Activated naive CD4-positive, alpha-beta T cell treated with anti-CD3 and anti-CD28 coated beads, Interleukin-2, amount 50 U/mL, for 72 hours (primary cell): Measurements from ENCODE around the gene WASF2. TPM values are rescaled to one million over a fixed set of nuclear protein-coding genes. Genes with fewer than 3 reads are reported as not detected.
"Not testable (repeated sequence)": the region's sequence is repeated elsewhere in the genome, so short reads cannot be mapped to it uniquely, and the experiment has no call there.

Experiments
- ATAC-seq, 2 donors: fragments of 150-1000 bp; cut with Tn5 transposase; 2 replicates each; pipeline ENCODE4 v1.10.0; 2021; ENCODE audit warnings: mild to moderate bottlenecking in 2 of 2, moderate library complexity in 2 of 2
- DNase-seq, 2 donors: peaks; one replicate each; pipeline ENCODE4 v3.0.0; 2021 to 2022; ENCODE audit warnings: low spot score in 2 of 2
- H3K27ac Mint-ChIP-seq, 2 donors: one replicate each; pipeline ENCODE4 v1.8.0; 2022; ENCODE audit warnings: mild to moderate bottlenecking in 2 of 2, mixed read lengths in 2 of 2
- H3K36me3 Mint-ChIP-seq, 2 donors: one replicate each; pipeline ENCODE4 v1.8.0; 2022; ENCODE audit warnings: mixed read lengths in 2 of 2
- H3K9me3 Mint-ChIP-seq, 2 donors: one replicate each; pipeline ENCODE4 v1.8.0; 2022; ENCODE audit warnings: mixed read lengths in 2 of 2
- total RNA-seq, 2 donors: library from RNA; stranded (reverse); gene quantifications; one replicate each; pipeline ENCODE4 v1.2.3, GENCODE V29; 2022

The WASF2 gene
- total RNA-seq, 2 donors from 2014 or later = 97.8 to 116 TPM

DNA sequence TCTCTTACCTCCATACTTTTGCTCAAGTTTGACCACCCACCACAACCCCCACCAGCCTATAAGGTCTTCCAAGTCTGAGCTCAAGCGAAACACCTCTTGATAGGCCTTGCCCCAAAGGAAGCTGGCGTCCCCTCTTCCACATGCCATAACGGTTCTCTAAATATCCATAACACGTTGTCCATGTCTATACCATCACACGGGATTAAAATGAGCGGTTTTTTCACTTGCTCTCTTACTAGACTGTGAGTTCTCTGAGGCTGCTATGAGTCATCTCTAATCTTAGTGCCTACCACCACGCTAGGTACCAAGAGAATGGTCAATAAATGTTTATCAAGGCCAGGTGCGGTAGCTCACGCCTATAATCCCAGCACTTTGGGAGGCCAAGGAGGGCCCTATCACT, 41.0 kb downstream of the WASF2 start:
- peaks cover 0 to 5% of the 10 kb centered on the region in 2 donors for H3K9me3 Mint-ChIP-seq
- ATAC-seq (peak; percentile 20 to 37), DNase-seq (no peak)
- peaks cover 0 to 21% of the 10 kb centered on the region in 2 donors for H3K36me3 Mint-ChIP-seq
- peak overlapping the region; percentile 69 to 72 for H3K27ac Mint-ChIP-seq

DNA sequence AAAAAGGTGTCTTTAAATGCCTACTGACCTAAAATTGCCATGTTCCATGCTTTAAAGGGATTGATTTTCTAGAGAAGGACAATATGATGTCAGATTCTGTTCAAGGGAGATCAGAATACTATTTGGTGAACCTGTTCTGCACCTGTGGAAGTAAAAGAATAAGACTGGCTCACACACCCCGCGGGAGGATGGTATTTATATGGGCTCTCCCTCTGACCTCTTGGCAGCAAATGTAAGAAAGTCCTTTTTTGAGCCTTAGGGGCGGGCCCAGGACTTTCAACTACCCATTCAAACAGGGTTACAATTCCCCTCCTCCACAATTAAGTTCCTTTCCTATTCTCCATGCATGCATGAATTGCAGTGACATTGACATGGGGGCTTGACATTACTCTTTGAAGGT, 42.1 kb downstream of the WASF2 start:
- DNase-seq = no peak
- Mint-ChIP-seq H3K9me3 (peaks cover 0 to 5% of the 10 kb centered on the region in 2 donors), H3K36me3 (peaks cover 0 to 21% of the 10 kb centered on the region in 2 donors), H3K27ac (peak overlapping the region in 1 of 2 donors; percentile 72)
- no peak for ATAC-seq

DNA sequence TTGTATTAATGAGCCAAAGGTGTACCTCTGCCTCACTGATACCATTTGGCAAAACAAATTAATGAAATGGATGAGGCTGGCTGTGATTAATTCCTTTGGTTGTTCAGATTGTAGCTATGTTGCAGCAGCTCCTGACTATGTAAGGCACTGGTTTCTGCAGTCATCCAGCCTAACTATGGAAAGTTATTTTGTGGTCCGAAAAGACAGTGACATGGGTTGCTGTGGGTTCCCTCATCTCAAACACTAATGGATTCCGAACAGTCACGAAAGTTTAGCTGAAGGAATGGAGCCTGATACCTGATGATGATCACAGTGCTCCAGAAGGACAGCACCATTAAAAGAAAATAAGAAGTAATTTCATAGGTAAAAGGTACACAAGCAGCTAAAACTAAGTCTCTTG, 42.6 kb downstream of the WASF2 start:
- ATAC-seq = no peak
- DNase-seq = no peak
- Mint-ChIP-seq H3K36me3 (peaks cover 0 to 21% of the 10 kb centered on the region in 2 donors), H3K27ac (no peak overlapping the region), H3K9me3 (peaks cover 0 to 5% of the 10 kb centered on the region in 2 donors)

DNA sequence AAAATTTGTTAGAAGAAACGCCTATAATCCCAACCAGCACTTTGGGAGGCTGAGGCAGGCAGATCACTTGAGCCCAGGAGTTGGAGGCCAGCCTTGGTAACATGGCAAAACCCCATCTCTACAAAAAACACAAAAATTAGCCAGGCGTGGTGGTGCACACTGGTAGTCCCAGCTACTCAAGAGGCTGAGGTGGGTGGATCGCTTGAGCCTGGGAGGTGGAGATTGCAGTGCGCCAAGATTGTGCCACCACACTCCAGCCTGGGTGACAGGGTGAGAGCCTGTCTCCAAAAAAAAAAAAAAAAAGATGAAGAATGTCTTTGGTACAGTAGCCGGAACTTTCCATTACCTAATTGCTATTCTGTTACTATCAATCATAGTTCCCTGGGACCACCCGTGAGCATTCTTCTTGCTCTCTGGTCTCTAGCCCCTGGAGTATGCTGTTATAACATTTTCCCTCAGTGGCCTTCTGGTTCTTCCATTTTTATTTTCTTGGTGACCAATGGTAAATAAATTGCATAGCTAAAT, 43.4 kb downstream of the WASF2 start:
- DNase-seq (no peak), ATAC-seq (no peak)
- Mint-ChIP-seq H3K9me3 (peaks cover 0 to 5% of the 10 kb centered on the region in 2 donors), H3K27ac (peak overlapping the region in 1 of 2 donors; percentile 44), H3K36me3 (peaks cover 0 to 21% of the 10 kb centered on the region in 2 donors)

DNA sequence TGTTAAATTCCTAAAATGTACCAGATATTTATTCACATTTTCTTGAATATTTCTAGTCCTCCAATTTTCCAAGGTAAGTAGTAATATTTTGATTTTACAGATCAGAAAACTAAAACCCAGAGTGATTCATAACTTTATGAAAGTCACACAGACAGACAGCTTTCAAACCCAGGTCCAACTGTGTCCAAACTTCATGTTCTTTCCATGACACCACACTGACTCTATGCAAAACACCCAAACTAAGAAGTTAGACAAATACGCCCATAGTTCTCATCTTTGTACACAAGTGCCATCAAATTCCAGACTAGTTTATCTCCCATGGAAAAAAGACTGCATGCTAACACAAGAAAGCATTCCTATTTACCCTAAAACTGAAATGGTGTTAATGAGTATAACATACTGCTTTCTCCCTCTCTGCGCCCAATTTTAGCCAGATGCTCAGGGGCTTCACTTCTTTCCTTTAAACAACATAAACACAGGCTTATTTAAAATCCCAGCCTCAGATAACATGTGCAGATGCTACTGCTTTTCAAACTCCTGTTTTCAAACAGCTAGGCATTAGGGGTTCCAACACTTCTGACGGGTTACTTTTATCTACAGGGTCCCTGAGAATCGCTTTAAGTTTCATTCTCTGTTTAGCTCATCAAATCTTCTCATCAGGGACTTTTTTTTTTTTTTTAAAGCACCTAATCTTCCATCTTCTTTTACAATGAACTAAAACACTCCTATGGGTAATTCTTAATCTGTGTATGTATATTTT, 44.6 kb downstream of the WASF2 start:
- peaks cover 0 to 21% of the 10 kb centered on the region in 2 donors for H3K36me3 Mint-ChIP-seq
- ATAC-seq (peak; percentile 68 to 84), DNase-seq (peak in 1 of 2 donors; percentile 24)
- H3K9me3 Mint-ChIP-seq = peaks cover 0 to 5% of the 10 kb centered on the region in 2 donors
- peak overlapping the region; percentile 87 to 97 for H3K27ac Mint-ChIP-seq

DNA sequence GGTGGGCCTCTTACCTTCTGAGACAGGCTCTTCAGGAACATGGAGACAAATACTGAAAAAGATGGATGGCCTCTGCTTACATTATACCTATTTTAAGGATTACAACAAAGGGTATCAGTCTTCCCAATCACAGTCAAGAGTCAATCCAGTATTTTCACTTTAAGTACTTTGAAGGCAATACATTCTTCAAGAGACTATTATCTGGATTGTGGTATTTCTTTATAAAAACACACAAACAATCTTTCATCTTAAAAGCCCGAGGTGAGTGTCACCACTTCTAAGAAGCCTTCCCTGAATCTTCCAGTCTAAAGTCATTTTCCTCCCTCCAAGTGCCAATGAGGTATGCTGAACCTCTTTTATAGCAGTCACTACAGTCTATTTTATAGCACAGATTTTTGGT, 45.3 kb downstream of the WASF2 start:
- DNase-seq (no peak), ATAC-seq (peak in 1 of 2 donors; percentile 31)
- peak overlapping the region; percentile 87 to 97 for H3K27ac Mint-ChIP-seq
- peaks cover 3 to 28% of the 10 kb centered on the region in 2 donors for H3K36me3 Mint-ChIP-seq
- peaks cover 0 to 5% of the 10 kb centered on the region in 2 donors for H3K9me3 Mint-ChIP-seq

DNA sequence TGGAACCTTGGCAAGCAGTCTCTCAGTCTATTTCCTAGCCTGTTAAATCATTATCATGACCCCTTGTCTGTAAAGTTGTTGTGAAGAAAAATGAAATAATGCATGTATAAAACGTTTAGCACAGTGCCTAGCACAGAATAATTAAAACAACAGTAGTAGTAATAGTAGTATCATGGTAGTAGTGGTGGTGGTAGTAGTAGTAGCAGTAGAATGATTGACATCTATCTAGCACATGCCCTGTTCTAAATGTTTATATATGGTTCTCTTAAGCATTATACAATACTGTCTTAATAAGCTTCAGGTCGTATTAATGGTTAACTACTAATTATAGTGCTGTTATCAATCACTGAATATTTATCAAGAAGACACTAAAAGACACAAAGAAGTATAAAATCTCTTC, 50.8 kb downstream of the WASF2 start:
- no peak overlapping the region for H3K27ac Mint-ChIP-seq
- ATAC-seq (no peak), DNase-seq (no peak)
- peaks cover 7 to 14% of the 10 kb centered on the region in 2 donors for H3K36me3 Mint-ChIP-seq
- H3K9me3 Mint-ChIP-seq = no peaks in the 10 kb centered on the region

DNA sequence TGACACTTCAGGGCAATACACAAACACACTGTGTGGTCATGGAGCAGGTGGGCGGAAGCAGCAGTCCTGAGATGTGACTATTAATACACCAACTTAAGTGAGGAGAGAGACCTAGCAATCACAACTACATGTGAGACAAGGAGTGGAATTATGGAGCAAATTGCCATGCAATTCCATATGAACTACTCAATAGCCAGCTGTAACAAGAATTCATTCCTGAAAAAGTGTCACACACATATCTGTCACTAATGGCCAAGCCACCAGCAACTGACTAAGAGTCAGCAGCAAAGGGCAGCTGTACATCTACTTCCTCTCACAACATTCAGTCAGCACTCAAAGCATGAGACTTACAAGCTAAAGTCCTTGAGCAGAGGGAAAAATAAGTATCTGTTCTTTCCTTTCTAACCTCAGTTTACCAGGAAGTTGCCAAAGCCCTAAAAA, 51.3 kb downstream of the WASF2 start:
- Mint-ChIP-seq H3K9me3 (no peaks in the 10 kb centered on the region), H3K27ac (no peak overlapping the region), H3K36me3 (peaks cover 7 to 14% of the 10 kb centered on the region in 2 donors)
- ATAC-seq (peak in 1 of 2 donors; percentile 28), DNase-seq (no peak)

DNA sequence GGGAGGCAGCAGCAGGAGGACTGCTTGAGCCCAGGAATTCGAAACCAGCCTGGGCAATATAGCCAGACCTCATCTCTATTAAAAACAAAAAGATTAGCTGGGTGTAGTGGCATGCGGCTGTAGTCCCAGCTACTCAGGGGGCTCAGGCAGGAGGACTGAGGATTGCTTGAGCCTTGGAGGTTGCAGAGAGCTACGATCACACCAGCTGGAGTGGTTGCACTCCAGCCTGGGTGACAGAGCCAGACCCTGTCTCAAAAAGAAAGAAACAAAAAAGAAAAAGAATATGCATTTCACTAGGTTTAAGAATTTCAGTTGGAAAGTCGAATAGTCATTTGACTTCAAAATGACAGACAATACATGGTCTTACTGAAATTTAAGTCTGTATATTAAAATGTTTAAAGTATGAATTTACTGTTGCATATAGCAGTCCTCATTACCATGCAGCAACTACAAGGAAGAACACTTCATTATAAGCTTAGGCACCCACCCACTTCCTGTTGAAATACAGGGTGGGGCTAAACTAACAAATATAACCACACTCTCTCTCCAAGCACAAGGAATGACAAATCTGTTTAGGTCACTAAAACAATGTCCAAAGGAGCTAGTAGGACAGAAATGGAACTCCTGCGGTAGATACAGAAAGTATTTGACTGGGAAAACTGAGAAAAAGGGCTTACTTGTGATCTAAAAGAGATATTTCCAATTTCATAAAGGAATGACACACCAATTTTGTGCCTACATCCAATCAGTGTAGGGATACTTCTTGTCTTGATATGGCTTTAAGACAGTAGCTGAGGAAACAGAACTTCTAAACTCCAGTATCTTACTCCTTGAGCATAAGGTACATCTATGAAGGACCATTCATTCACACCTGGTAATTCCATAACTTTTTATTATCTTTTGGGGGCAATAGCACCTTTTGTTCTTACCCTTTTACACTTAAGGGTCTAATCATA, 53.5 kb downstream of the WASF2 start:
- H3K9me3 Mint-ChIP-seq = no peaks in the 10 kb centered on the region
- DNase-seq (no peak), ATAC-seq (peak; percentile 50 to 64)
- H3K27ac Mint-ChIP-seq = peak overlapping the region; percentile 61 to 72
- H3K36me3 Mint-ChIP-seq = peaks cover 7 to 14% of the 10 kb centered on the region in 2 donors

DNA sequence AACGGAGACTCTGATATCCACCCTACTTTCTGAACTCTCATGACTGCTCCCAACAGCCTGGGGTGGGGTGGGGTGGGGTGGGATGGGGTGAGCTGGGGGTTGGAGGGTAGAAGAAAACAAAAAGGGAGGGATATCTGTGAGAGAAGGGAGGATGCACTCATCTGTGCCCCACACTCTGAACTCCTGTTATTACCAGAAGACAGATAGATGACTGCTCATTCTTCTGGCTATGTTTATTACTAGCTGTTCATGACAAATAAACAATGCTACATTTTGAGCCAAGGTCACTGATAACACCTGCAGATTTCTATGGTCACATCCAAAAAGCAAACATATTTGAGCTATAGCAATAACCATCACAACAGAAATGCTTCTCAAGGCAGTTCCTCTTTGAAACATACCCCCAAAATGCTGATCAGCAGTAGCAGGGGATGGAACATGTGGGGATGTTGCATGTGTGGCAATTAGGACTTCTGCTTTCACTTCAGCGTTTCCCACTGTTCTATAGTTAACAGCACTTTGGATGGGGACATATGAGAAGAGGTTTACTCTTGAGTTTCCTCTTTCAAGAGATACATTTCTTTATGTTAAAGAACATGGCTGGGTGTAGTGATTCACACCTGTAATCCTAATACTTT, 54.3 kb downstream of the WASF2 start:
- peak overlapping the region; percentile 39 to 72 for H3K27ac Mint-ChIP-seq
- H3K9me3 Mint-ChIP-seq = no peaks in the 10 kb centered on the region
- DNase-seq = no peak
- peak in 1 of 2 donors; percentile 23 for ATAC-seq
- peaks cover 7 to 14% of the 10 kb centered on the region in 2 donors for H3K36me3 Mint-ChIP-seq

DNA sequence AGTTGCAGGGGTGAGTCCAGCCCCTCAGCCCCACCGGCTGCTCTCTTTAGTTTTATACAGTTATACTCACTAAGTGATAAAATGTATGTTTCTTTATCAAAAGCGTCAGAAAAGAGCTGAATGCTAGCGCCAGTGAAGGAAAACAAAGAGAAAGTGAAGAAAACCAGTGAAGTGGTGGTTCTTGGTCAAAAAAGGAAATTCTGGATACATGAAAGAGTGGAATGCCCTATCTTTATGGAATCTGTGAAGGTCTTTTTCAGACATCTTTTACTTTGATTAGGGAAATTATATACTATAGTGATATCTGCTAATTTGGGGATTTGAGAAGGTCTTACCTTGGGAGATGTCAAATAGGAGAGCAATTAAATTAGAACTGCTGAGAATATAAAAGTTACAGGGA, 56.3 kb downstream of the WASF2 start:
- no peaks in the 10 kb centered on the region for H3K9me3 Mint-ChIP-seq
- no peaks in the 10 kb centered on the region for H3K36me3 Mint-ChIP-seq
- DNase-seq (no peak), ATAC-seq (no peak)
- no peak overlapping the region for H3K27ac Mint-ChIP-seq

DNA sequence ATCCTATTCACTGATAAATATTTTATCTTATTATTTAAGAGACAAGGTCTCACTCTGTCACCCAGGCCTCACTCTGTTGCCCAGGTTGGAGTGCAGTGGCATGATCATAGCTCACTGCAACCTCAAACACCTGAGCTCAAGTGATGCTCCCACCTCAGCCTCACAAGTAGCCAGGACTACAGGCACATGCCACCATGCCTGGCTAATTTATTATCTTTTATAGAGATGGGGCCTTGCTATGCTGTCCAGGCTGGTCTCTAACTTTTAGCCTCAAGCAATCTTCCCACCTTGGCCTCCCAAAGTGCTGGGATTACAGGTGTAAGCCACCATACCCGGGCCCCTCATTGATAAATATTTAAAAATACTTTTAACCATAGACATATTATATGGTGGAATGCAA, 57.2 kb downstream of the WASF2 start:
- H3K36me3 Mint-ChIP-seq, H3K27ac Mint-ChIP-seq, ATAC-seq, DNase-seq, H3K9me3 Mint-ChIP-seq: not testable (repeated sequence)

DNA sequence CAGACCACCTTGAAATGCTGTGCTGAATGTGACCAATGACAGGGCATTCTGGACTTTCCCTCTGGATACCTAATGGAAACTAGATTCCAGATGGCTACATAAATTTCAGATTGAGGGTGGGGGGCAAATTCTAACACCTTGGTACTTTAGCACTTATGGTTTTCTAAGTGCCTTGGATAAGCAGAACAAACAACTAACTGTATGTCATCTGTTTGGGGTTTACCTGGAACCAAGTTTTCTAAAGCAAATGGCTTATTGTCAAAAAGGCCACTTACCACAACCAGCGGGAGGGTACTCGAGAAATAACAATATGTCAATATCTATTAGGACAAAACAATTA, 58.4 kb downstream of the WASF2 start:
- H3K9me3 Mint-ChIP-seq = no peaks in the 10 kb centered on the region
- peaks cover 0 to 13% of the 10 kb centered on the region in 2 donors for H3K36me3 Mint-ChIP-seq
- no peak for ATAC-seq
- H3K27ac Mint-ChIP-seq = peak overlapping the region in 1 of 2 donors; percentile 29
- DNase-seq = no peak

DNA sequence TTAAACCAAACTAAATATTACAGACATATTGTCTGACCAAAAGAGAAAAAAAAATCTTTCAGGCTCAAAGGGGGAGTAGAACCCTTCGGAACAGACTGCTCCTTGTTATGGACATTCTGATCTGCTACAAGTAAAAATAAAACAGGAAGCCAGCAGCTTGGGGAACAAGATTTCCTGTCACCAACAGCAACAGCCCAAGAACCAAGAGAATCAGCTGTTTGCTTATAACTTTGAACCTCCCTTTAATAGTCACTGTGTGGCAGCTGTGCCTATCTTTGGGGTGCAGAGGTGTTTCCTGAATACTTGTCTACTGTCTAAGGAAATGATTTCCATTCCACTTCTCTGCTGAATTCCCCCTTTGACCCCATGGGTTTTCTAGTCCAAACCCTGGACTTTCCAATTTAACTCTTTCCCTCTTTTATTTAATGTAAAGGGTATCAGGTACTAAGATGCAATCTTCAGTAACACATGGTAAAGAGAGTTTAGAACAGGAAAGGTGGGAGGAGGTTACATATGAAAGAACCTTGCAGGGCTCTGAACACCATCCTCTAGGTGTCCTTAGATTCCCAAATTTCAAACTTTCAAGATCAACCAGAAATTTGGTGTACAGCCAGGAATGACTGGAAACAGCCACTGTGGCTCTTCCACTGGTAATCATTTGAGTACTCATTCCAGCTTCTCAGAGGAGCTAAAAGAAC, 58.9 kb downstream of the WASF2 start:
- DNase-seq (no peak), ATAC-seq (peak; percentile 20 to 58)
- Mint-ChIP-seq H3K27ac (peak overlapping the region in 1 of 2 donors; percentile 91), H3K9me3 (no peaks in the 10 kb centered on the region), H3K36me3 (peaks cover 0 to 17% of the 10 kb centered on the region in 2 donors)

DNA sequence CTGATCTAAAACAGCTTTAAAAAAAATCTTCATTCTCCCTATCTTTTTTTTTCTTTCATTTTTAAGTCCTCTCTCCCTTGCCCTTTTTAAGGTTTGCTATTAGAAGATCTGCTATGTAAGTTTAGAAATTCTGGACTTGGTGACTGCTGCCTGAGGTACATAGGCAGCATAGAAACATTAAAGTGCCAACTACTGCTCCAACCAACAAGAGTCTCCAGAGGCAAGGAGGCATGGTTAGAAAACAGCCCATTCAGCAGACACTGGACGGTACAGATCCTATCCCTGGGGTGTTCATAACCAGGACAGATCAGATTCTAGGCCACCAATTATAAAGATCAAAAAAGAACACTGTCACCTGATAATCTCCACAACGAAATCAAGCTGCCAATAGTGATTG, 60.9 kb downstream of the WASF2 start:
- peak overlapping the region; percentile 82 to 97 for H3K27ac Mint-ChIP-seq
- peak; percentile 23 to 38 for ATAC-seq
- DNase-seq = no peak
- no peaks in the 10 kb centered on the region for H3K9me3 Mint-ChIP-seq
- H3K36me3 Mint-ChIP-seq = peaks cover 0 to 20% of the 10 kb centered on the region in 2 donors
